Testis (tissue), 2 donors: ENCODE data around the gene C1orf21.

Experiments used
- CTCF ChIP-seq, 3 experiments: fragments of 450-650 bp in 2 of 3; fragments of 200-600 bp in 1 of 3; sonication (generic) in 1 of 3; IDR thresholded peaks; one replicate each; pipeline ENCODE4 v1.5.1; 2016 to 2019; ENCODE audit warnings: antibody characterized with exemption in 3 of 3, mild to moderate bottlenecking in 2 of 3, moderate library complexity in 1 of 3
- POLR2A ChIP-seq: fragments of 450-650 bp; IDR thresholded peaks from one replicate; pipeline ENCODE4 v1.6.1; 2017; ENCODE audit warnings: antibody characterized with exemption, mild to moderate bottlenecking, moderate library complexity

- TF ChIP-seq CTCF (IDR thresholded peaks at IDR 0.05) (no peak), POLR2A (no peak)
Observed at GRCh38 chr1:184385865-184386311, 941 bp upstream of the C1orf21 start.
